ENCODE results near the gene RNF149.
"Not testable (repeated sequence)": the region's sequence is repeated elsewhere in the genome, so short reads cannot be mapped to it uniquely, and the experiment has no call there.

The RNF149 gene

DNA sequence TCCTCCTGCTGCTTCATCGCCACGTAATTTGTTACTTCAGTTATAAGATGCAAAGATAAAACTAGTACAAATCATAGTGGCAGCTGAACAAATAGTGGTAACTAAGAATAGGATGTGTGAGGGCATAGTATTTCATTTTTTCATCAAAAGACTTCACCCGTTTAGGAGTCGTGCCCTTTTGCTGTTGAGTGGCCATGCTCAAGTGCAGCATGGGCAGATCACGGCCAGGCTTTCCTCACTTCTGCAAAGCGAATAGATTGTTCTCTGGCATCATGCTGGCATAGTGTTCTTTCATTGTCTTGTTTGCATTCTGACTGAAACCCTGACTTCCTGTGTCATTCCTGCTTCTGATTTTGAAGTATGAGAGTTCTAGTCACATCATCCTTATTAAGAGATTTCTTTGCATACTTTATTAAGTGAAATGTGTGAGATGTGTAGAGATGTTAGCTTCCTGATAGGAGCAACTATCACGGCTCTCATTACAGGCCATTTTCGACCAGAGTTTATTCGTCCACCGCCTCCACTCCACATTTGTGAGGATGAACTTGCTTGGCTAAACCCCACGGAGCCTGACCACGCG is 44.1 kb downstream of the RNF149 start:
- no peak for TF ChIP-seq TAF1 (IDR thresholded peaks at IDR 0.05; ENCODE audit: borderline replicate concordance, low read depth, low read length)
- no peak for TF ChIP-seq POLR2A (IDR thresholded peaks at IDR 0.05; ENCODE audit: low read depth, low read length)
- TF ChIP-seq POLR2AphosphoS5 (IDR thresholded peaks at IDR 0.05; ENCODE audit: low read depth, low read length): no peak
- no peak for FAIRE-seq
- no peak for DNase-seq (ENCODE audit: insufficient read length)

GRCh38 chr2:101263377-101263800 is 45.1 kb downstream of the RNF149 start:
- no peak for TF ChIP-seq POLR2A (IDR thresholded peaks at IDR 0.05; ENCODE audit: low read depth, low read length)
- TF ChIP-seq TAF1 (IDR thresholded peaks at IDR 0.05; ENCODE audit: borderline replicate concordance, low read depth, low read length): no peak
- no peak for DNase-seq (ENCODE audit: insufficient read length)
- FAIRE-seq: no peak

DNA sequence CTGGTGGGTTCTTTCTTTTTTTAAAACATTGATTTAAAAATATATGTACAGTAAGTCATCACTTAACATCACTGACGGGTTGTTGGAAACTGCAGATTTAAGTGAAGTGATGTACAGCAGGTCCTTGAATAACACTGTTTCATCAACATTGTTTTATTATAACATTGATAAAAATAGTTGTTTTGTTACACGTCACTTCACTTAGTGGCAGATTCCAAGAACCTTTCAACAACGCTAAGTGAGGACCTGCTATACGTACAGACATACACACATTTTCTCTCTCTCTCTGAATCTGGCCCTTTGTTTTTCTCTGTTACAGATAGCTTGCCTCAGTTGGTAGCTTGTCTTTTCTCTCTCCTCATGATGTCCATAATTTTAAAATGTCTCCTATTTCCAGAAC is 46.4 kb downstream of the RNF149 start:
- TF ChIP-seq POLR2A (IDR thresholded peaks at IDR 0.05; ENCODE audit: low read depth, low read length) (no peak), TAF1 (IDR thresholded peaks at IDR 0.05; ENCODE audit: borderline replicate concordance, low read depth, low read length) (no peak), POLR2AphosphoS5 (IDR thresholded peaks at IDR 0.05; ENCODE audit: low read depth, low read length) (no peak)
- no peak for DNase-seq (ENCODE audit: insufficient read length)
- no peak for FAIRE-seq

DNA sequence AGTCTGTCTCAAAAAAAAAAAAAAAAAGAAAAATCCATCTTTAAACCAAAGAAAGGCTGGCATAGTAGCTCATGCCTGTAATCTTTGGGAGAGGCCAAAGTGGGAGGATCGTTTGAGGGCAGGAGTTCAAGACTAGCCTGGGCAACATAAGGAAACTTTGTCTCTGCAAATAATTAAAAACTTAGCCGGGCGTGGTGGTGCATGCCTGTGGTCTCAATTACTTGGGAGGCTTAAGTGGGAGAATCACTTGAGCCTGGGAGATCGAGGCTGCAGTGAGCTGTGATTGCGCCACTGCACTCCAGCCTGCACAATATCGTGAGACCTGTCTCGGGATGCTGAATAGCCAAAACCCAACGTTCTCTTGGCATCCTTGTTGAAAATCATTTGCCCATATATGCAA is 49.7 kb downstream of the RNF149 start:
- FAIRE-seq: no peak
- DNase-seq (ENCODE audit: insufficient read length): no peak

GRCh38 chr2:101256316-101256715 is 52.2 kb downstream of the RNF149 start:
- TF ChIP-seq POLR2A (IDR thresholded peaks at IDR 0.05; ENCODE audit: low read depth, low read length) (no peak), POLR2AphosphoS5 (IDR thresholded peaks at IDR 0.05; ENCODE audit: low read depth, low read length) (no peak), TAF1 (IDR thresholded peaks at IDR 0.05; ENCODE audit: borderline replicate concordance, low read depth, low read length) (no peak)
- DNase-seq (ENCODE audit: insufficient read length): no peak
- no peak for FAIRE-seq

More for the DNA sequence above, 49.7 kb downstream of the RNF149 start:
- TF ChIP-seq TAF1 (IDR thresholded peaks at IDR 0.05; ENCODE audit: borderline replicate concordance, low read depth, low read length) (no peak), POLR2A (IDR thresholded peaks at IDR 0.05; ENCODE audit: low read depth, low read length) (no peak), POLR2AphosphoS5 (IDR thresholded peaks at IDR 0.05; ENCODE audit: low read depth, low read length) (no peak)

DNA sequence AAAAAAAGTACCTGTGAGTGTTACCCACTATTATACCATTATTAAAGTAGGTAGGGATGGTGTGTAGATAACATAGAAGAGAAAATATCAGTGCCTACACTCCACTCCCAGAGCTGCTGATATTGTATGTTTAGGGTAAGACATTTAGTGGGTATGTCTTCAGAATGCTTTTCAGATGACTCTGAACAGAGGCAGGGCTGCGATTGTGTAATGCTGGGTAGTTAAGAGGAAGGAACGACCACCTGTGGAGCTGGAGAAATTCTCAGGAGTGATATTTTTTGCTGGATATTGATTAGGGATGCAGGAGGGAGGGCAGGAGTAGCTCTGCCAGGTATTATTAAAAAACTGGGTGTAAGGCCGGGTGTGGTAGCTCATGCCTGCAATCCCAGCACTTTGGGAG is 53.0 kb downstream of the RNF149 start:
- FAIRE-seq (no peak), DNase-seq (ENCODE audit: insufficient read length) (no peak)

GRCh38 chr2:101253703-101254450 is 54.6 kb downstream of the RNF149 start:
- TF ChIP-seq POLR2A (IDR thresholded peaks at IDR 0.05; ENCODE audit: low read depth, low read length): no peak
- TF ChIP-seq TAF1 (IDR thresholded peaks at IDR 0.05; ENCODE audit: borderline replicate concordance, low read depth, low read length): no peak
- TF ChIP-seq POLR2AphosphoS5 (IDR thresholded peaks at IDR 0.05; ENCODE audit: low read depth, low read length): no peak
- DNase-seq (ENCODE audit: insufficient read length) (no peak), FAIRE-seq (no peak)

More for the DNA sequence above, 53.0 kb downstream of the RNF149 start:
- TF ChIP-seq POLR2A (IDR thresholded peaks at IDR 0.05; ENCODE audit: low read depth, low read length) (no peak), TAF1 (IDR thresholded peaks at IDR 0.05; ENCODE audit: borderline replicate concordance, low read depth, low read length) (no peak), POLR2AphosphoS5 (IDR thresholded peaks at IDR 0.05; ENCODE audit: low read depth, low read length) (no peak)

- DNase-seq (ENCODE audit: insufficient read length) (peak; percentile 57), FAIRE-seq (no peak)
- TF ChIP-seq POLR2A (IDR thresholded peaks at IDR 0.05; ENCODE audit: low read depth, low read length) (no peak), POLR2AphosphoS5 (IDR thresholded peaks at IDR 0.05; ENCODE audit: low read depth, low read length) (no peak), TAF1 (IDR thresholded peaks at IDR 0.05; ENCODE audit: borderline replicate concordance, low read depth, low read length) (no peak)
These were observed 55.3 kb downstream of the RNF149 start for GRCh38 chr2:101253013-101253702.

- FAIRE-seq: peak; percentile 98
- peak; percentile 78 for DNase-seq (ENCODE audit: insufficient read length)
- TF ChIP-seq POLR2AphosphoS5 (IDR thresholded peaks at IDR 0.05; ENCODE audit: low read depth, low read length): peak; percentile 81
- TF ChIP-seq POLR2A (IDR thresholded peaks at IDR 0.05; ENCODE audit: low read depth, low read length): peak; percentile 85
- no peak for TF ChIP-seq TAF1 (IDR thresholded peaks at IDR 0.05; ENCODE audit: borderline replicate concordance, low read depth, low read length)
These were observed 56.0 kb downstream of the RNF149 start, which contains the start of gene CNOT11 for GRCh38 chr2:101252408-101253012. Gene CNOT11 (plus strand): TSS chr2:101252886. CDS start chr2:101252965, 79 bp downstream.

DNA sequence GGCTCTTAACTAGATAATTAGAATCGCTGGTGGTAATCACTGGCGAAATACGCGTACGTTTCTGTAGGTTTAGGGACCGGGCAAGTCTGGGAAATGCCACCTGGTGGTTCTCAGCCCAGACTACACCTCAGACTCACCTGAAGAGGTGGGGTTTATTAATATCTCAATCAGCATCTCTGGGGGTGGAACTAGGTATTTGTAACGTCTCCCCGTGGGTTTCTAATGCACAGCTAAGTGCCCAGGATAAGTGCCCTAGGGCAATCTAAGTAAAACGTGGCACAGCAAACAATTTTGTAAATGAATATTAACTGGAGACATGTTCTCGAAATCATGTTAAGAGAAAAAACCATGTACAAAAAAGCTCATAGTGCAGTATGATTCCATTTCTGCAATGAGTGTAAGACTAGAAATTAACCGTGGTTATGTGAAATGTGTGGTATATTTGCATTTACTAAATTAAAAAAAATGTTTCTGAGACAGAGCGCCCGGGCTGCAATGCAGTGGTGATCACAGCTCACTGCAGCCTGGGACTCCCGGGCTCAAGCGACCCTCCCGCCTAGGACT is 56.6 kb downstream of the RNF149 start:
- FAIRE-seq: no peak
- DNase-seq (ENCODE audit: insufficient read length): no peak
- no peak for TF ChIP-seq POLR2AphosphoS5 (IDR thresholded peaks at IDR 0.05; ENCODE audit: low read depth, low read length)
- no peak for TF ChIP-seq POLR2A (IDR thresholded peaks at IDR 0.05; ENCODE audit: low read depth, low read length)
- TF ChIP-seq TAF1 (IDR thresholded peaks at IDR 0.05; ENCODE audit: borderline replicate concordance, low read depth, low read length): no peak

GRCh38 chr2:101251246-101251781 is 57.2 kb downstream of the RNF149 start:
- not testable (repeated sequence) for DNase-seq (ENCODE audit: insufficient read length); FAIRE-seq

Measured in GM12892 (cell line).